Posterior vena cava (tissue), 2 donors: ENCODE data around the gene SCLY. TPM values are rescaled to one million over a fixed set of nuclear protein-coding genes. Genes with fewer than 3 reads are reported as not detected.
"Not testable (repeated sequence)": the region's sequence is repeated elsewhere in the genome, so short reads cannot be mapped to it uniquely, and the experiment has no call there.

Experiments used
- DNase-seq: peaks from one replicate; pipeline ENCODE4 v3.0.0-alpha.2; 2020; ENCODE audit warnings: low spot score
- intact Hi-C, 2 donors: fragments of 100-400 bp; cut with DNase I; formaldehyde crosslinking; loops; one replicate each; pipeline versions ENCODE4 v1.14.1 to v1.14.2; 2022 to 2023
- total RNA-seq, 2 donors: library from RNA; stranded (reverse); fragmentation: NEBNext Ultra II Directional; extraction: Animal tissue kit (Norgen Biotek cat#: 25700); gene quantifications; one replicate each; pipeline ENCODE4 v1.2.1, GENCODE V29; 2021
- donor health status: DM: yes; HTN: yes; CAD: no.
- donor health status: DM: yes; HTN: yes; CAD: no.

The SCLY gene
- total RNA-seq, 2 donors from 2014 or later = 8.6 to 11.5 TPM

DNA sequence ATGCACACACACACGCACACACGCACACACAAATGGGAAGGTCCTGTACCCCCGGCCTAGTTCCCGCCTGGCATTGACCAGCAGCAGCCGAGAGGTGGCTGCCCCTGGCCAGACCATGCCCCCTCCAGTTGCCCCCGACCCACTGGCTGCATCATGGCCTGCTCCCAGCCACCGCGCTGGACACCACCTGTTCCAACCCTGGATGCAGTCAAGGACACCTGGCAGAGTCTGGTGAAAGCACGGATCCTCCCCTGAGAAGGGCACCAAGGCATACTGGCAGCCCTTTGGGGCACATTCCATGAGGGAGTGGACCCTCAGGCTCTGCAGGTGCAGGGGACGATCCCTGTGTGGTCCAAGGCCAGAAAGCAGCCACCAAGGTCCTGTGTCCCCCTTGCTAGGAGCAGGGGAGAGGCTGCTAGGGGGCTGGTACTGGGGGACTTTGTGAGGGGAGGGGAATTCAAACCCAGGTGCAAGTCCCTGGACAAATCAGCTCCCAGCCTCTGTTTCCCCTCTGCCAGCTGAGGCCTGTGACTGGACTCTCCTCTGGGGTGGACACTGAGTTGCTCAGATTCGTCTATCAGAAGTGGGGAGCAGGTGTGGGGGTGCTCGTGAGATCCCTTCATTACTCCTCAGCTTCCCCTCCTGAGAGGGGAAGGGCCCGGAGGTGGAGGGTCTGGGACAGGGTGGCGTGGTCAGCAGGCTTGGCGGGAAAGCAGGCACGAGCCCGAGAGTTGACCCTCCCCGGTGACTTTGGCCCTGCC lies 42.8 kb downstream of the SCLY start:
- intact Hi-C loops = no loop called here
- DNase-seq = no peak

DNA sequence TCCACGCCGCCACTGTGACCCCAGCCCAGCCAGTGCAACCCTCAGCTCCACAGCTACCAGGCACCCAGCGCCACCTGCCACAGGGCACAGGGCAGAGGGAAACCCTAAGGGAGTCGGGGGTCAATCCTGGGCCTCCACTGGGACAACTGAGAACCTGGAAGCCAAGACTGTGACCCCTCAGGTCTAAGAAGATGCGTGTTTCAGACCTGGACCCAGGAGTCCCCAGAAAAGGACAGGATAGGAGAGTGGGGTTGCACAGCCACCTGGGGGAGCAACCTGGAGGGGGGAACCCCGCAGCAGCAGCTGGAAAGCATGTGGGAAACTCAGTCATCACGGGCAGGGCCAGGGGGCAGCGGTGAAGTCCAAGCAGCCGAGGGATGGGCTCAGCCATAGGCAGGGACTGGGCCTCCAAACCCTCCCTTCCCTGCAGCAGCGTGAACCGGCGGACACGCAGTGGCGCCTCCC lies 43.5 kb downstream of the SCLY start:
- no peak for DNase-seq

DNA sequence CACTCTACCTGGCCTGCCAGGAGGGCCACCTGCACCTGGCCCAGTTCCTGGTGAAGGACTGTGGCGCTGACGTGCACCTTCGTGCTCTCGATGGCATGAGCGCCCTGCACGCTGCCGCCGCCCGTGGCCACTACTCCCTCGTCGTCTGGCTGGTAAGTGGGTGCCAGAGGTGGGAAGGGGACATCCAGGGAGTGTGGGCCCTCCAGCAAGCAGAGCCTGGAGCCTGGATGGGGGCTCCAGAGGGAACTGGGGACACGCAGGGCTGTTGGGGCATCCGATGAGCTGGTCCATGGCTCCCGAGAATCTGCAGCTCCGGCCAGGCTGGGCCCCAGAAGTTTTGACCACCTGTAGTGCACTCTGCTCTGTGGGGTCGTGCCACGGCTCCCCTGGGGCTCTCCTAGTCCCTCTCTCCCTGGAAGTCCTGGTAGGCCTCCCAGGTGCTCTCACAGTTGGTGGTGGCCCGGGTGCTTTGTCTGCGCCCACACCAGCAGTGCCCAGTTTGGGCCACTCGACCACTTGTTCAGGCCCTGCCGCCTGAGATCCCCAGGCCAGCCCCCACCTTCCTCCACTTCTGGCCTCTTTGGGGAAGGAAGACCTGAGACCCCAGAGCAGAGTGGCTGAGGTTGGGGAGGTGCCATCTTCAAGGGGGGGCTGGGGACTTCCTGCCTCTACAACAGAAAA lies 44.0 kb downstream of the SCLY start:
- intact Hi-C loops = no loop called here
- DNase-seq = peak; percentile 73

More for the DNA sequence above, 43.5 kb downstream of the SCLY start:
- intact Hi-C loops = no loop called here

DNA sequence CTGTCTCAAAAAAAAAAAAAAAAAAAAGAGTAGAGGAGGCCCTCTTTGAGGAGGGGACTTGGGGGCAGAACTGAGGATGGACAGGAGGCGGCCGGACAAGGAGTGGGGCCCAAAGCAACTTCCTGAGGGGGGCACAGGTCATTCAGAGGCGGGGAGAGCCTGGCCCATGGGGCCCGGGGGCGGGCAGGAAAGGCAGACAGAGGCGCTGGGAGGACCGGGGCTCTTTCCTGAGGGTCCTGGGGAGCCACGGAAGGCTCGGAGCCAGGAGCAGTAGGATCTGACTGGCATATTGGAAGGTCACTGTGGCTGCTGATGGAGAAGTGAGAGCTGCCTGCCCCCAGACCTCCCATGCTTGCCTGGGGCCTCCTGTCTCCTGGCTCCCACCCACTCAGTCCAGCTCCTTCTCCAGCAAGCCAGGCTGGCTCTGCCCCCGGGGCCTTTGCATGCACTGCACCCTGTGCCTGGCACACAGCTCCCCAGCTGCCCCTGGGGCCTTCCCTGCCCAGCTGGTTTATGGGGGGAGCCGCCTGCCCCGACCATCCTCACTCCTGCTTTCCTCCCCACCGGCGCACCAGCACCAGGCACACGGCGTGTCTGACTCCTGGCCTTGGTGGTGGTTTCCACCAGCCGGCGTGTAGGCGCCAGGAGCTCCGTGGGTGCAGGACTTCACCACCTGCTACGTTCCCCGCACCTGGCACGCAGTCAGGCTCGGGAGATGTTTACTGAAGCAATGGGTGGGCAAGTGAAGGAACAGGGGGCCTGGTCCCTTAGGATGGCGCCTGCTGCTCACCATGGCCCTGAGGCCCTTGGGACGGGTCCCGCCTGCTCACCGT lies 44.9 kb downstream of the SCLY start:
- DNase-seq = peak; percentile 65

DNA sequence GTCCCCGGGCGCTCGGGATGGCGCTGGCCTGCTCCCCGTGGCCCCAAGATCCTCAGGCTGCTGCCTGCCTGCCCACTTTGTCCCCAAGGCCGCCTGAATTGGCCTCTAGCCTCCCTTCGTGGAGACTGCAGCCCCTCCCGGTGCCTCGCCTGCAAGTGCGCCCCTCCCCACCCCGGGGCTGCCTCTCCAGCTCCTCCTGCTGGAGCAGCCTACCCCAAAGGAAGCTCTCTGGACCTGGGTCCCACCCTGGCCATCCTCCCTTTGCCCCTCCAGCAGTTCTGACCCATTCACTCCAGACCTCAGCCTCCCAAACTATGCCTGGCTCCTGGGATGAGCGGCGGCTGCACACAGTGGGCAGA lies 45.5 kb downstream of the SCLY start:
- intact Hi-C loops = no loop called here
- peak; percentile 76 for DNase-seq

More for the DNA sequence above, 44.9 kb downstream of the SCLY start:
- intact Hi-C loops = no loop called here

DNA sequence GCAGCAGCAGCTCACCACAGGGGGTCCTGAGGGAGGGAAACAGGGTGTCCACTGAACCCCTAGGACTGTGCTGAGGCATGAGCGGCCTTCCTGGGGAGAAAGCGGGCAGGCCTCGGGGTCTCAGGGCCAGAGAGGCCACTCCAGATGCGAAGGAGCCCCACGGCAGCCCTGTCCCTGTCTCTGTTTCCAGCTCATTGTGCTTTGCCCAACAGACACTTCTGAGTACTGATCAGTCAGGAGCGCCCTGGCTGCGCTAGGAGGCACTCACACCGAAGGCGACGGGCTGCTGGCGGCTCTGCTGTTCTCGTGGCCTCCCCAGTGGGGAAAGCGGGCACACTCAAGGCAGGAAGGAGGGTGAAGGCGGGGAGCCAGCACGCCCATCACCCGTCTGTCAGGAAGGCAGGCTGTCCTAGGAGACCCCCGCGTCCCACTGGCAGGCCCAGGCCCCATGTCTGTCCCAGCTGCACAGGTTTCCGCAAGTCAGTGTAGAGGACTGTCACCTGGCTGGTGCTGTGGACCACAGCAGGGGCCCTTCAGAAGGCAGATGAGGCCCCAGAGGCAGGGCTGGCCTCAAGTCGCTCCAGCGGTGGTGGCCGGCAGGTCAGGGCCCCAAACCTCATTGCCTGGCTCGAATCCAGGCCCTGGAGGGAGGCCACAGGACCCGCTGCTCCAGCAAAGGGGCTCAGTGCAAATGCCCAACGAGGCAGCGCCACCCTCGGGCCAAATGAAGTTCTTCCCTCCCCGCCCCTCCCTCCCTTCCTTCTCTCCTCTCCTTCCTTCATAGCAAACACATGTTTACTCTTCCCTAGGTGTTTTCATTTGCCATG lies 46.1 kb downstream of the SCLY start:
- intact Hi-C loops = no loop called here
- DNase-seq = peak; percentile 68

DNA sequence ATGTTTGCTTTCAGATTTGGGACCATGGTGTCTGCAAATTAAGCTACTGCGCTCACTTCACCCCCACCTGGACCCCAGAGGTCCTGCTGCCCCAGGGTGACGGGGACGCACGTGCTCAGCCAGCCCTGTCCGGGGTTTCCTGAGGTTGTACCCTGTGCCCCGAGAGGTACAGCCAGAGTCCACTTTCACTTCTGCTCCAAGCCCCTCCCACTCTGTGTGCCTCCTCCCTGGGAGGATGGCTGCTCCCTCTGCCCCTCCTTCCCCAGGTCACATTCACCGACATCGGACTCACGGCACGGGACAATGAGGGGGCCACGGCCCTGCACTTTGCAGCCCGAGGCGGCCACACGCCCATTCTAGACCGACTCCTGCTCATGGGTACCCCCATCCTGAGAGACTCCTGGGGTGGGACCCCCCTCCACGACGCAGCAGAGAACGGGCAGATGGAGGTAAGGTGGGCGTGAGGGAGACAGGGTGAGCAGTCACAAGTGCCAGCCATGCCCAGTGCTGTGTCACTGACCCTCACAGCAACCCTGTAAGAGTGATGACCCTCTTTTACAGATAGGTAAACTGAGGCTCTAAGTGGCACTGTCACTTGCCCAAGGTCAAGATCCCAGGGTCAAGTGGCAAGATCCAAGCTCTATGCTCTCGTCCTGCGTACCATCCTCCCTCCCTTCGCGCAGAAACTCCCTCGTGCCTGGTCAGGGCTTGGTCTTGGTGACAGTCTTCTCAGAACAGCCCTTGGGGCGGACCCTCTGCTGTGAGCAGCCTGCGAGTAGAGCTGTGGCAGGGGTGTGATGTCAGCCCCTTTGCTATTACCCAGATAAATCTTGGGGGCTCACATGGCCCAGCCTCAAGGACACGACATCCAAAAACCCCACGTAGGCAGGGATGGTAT lies 47.0 kb downstream of the SCLY start:
- DNase-seq = peak; percentile 72
- intact Hi-C loops = no loop called here

DNA sequence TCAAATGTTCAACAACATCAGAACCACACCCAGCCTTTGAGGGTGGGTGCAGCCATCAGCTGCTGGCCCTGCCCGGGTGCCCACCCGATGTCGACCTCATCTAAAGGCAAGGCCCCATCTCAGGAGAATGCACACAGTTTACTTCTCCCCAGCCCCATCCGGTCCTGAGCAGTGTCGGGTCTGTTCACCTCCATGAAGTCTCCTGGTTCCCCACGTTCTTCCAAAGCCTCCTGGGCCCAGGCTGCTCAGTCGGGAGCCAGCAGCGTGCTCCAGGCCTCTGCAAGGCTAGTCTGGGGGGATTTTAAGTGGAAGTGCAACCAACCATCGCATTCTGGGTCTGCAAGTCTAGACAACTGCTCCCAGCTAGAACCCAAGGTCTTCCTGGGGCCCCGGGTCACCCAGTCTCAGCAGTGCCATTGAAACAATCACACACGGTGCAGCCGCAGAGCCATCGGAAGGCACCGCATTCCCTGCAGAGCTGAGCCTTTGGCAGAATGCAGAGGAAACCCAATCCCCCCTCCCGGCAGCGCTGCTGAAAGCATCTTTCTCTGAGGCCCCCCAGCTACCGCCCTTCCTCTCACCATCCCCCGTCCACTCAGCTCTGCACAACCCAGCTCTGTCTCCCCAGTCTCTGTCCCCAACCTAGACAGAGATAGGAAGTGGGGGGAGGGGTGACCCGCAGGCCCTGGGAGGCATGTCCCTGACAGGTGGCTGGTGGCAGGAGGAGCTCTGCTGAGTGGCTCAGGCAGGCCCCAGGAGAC lies 47.8 kb downstream of the SCLY start:
- intact Hi-C loops = no loop called here
- peak; percentile 75 for DNase-seq

DNA sequence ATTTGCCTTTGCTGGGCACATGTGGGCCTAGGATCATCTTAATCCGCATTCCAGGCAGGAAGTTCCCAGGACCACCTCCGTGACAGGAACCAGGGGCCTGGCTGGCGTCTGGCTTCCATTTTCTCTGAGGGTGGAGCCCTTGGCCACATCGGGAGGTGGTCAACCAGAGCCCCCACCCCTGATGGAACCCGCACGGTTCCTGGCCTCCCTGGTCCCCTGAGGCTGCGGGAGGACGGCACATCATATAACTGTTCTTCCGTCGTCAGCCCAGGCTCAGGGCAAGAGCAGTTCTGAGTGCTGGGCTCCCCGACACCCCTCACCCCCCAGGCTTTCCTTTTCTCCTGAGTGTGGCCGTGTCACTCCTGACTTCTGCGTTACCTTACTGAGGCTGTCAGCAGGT lies 52.8 kb downstream of the SCLY start:
- intact Hi-C loops = no loop called here
- peak; percentile 65 for DNase-seq

DNA sequence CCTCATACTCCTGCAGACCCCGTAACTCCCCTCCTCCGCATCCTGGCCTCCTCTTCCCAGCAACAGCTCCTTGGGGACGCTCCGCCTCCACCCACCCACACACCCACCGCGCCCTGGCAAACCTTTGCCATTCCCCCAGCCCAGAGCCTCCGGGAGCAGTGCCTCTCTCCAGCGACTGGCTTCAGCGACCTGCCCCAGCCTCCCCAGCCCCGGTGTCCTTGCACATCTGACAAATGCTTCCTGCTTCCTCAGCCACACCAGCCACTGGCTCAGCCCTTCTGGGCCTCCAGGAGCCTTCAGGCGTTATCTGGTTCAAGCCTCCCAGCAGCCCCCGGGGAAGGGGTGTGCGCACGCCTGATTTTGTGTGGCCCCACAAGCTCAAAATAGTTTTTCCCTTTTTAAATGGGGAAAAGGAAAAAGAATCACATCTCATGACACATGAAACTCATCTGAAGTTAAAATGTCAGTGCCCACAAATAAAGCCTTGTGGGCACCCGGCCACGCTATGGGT lies 53.6 kb downstream of the SCLY start:
- intact Hi-C loops = no loop called here
- DNase-seq = peak; percentile 79

DNA sequence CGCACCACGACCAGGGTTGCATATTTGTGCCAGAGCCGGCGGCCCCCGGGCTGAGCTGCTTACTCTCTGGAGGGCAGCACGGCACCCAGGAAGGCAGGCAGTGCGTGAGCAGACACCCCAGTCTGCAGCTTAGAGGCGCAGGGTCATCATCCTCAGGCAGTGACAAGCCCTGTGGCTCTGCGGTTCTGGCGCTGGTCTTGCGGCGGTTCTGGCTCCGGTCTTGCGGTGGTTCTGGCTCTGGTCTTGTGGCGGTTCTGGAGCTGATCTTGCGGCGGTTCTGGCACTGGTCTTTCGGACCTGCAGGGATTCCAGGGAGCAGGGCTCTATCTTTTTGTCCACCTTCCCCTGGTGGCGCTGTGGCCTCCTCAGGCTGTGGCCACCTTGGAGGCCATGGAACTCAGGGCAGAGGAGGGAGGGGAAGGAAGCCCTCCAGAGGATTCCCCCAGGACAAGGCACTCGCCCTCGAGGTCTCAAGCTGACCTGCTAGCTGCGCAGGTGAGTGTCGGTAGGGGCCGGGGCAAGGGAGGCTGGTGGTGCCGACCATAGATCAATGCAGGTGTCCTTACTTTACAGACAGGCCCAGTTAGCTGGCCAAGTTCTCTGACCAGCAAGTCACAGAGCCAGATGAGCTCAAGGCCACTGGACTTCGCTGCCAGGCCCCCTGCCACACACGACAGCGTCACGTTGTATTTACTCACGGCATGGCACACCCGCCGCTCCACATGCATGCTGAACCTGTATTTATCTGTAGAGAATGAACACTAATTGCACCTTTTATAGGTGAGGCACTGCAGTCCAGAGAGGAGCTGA lies 54.3 kb downstream of the SCLY start:
- intact Hi-C loops = no loop called here
- peak; percentile 77 for DNase-seq

DNA sequence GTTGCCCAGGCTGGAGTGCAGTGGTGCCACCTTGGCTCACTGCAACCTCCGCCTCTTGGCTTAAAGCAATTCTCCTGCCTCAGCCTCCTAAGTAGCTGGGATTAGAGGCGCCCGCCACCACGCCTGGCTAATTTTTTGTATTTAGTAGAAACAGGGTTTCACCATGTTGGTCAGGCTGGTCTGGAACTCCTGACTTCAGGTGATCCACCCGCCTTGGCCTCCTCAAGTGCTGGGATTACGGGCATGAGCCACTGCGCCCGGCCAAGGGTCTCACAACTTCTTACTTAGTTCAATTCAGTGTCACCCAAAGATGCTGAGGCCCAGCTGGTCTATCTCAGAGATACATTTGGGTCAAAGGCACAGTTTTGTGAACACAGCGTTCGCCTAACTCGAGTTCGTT lies 54.9 kb downstream of the SCLY start:
- intact Hi-C loops = not testable (repeated sequence)
- peak; percentile 41 for DNase-seq

DNA sequence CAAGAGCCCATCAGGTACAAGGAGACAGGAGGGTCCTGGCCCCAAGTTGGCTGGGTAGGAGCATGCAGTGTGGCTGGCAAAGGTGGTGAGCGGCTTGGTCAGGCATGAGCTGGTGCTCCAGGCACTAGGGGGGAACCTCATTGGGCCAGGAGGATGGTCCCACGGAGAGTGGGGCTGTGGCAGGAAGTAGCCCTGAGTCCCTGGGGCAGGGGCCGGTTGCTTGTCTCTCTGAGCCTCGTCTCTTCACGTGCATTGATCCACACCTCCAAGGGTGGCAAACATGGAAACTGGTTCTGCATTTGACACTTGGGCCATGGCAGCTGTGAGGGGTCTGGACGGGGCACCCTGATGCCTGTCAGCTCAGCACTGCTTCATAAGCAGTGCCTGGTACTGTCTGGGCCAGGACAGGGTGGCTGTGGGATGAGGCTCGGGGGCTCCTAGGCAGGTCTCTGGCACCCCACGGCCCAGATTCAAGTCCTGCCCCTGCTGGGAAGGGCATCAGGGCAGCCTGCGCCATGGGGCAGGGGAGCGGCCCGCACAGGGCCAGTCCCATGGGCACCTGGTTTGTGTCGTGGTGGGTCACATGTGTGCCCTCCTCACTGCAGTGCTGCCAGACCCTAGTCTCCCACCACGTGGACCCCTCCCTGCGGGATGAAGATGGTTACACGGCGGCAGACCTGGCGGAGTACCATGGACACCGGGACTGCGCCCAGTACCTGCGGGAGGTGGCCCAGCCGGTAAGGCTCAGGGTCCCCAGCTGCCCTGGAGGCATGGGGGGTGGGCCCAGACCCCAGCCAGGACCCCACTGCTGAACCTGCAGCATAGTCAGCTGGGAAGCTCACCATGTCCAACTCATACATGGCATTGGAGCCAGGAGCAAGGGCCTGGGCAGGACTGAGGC lies 55.7 kb downstream of the SCLY start:
- intact Hi-C loops = no loop called here

DNA sequence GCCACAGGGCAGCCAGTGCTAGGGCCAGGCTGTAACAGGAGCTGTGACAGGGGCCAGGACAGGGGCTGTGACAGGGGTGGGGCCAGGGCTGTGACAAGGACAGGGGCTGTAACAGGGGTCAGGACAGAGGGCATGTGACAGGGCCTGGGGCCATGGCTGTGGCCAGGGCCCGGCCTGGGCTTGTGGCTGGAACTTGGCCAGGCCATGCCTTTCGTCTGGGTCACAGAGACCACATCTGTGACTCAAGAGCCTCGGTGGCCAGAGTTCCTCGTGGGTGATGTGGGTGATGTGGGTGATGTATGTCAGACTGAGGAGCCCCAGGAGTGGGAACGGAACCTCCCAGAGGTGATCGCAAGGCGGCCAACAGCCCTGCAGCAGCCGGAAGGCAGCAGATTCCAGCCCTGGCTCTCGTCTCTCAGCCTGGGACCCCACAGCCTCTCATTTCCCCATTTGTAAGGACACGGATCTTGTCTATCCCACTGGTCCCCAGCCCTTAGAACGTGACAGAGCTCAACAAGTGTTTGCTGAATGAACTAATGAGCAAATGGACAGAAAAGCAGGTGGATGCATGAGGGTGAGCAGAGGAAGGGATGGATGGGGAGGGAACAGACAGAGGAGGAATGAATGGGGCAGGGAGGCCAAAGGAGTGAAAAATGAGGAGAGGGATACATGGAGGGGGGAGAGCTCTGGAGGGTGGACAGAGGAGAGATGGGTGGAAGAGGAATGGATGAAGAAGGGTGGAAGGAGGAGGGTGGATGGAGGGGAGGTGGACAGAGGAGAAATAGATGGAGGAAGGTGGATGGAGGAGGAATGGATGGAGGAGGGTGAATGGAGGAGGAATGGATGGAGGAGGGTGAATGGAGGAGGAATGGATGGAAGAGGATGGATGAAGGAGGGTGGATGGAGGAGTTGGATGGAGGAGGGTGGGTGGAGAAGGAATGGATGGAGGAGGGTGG lies 56.7 kb downstream of the SCLY start:
- intact Hi-C loops = no loop called here
- peak; percentile 55 for DNase-seq

More for the DNA sequence above, 55.7 kb downstream of the SCLY start:
- DNase-seq = peak; percentile 72
